Measurements from ENCODE around the gene NR6A1.
A peak's percentile ranks its signal among the peaks of the same experiment; 100 is the strongest.

The NR6A1 gene

GRCh38 chr9:124482431-124483031, 288.6 kb downstream of the NR6A1 start:
- DNase-seq = no peak

- no peak for DNase-seq
Observed at GRCh38 chr9:124481115-124481514, 290.0 kb downstream of the NR6A1 start.

- no peak for DNase-seq
Observed at GRCh38 chr9:124480621-124480981, 290.5 kb downstream of the NR6A1 start.

- no peak for DNase-seq
Observed at GRCh38 chr9:124479947-124480620, 291.0 kb downstream of the NR6A1 start.

- no peak for DNase-seq
Observed at GRCh38 chr9:124479371-124479770, 291.7 kb downstream of the NR6A1 start.

- DNase-seq = no peak
Observed at GRCh38 chr9:124478354-124478753, 292.8 kb downstream of the NR6A1 start.

- peak; percentile 32 for DNase-seq
Observed at GRCh38 chr9:124477648-124478285, 293.3 kb downstream of the NR6A1 start.

- DNase-seq = no peak
Observed at GRCh38 chr9:124477211-124477647, 293.9 kb downstream of the NR6A1 start.

GRCh38 chr9:124475868-124476690, 295.0 kb downstream of the NR6A1 start:
- no peak for DNase-seq

GRCh38 chr9:124475158-124475867, 295.8 kb downstream of the NR6A1 start:
- no peak for DNase-seq

GRCh38 chr9:124474151-124474550, 297.0 kb downstream of the NR6A1 start:
- DNase-seq = no peak

GRCh38 chr9:124473310-124473709, 297.8 kb downstream of the NR6A1 start:
- no peak for DNase-seq

- no peak for DNase-seq
Observed at GRCh38 chr9:124472770-124473169, 298.3 kb downstream of the NR6A1 start.

- no peak for DNase-seq
Observed at GRCh38 chr9:124471761-124472160, 299.4 kb downstream of the NR6A1 start.

GRCh38 chr9:124470726-124471125, 300.4 kb downstream of the NR6A1 start:
- DNase-seq = no peak

- DNase-seq = no peak
Observed at GRCh38 chr9:124470306-124470705, 300.8 kb downstream of the NR6A1 start.

GRCh38 chr9:124469011-124469832, 301.9 kb downstream of the NR6A1 start:
- no peak for DNase-seq

- DNase-seq = no peak
Observed at GRCh38 chr9:124468061-124468740, 302.9 kb downstream of the NR6A1 start.

GRCh38 chr9:124467410-124468060, 303.6 kb downstream of the NR6A1 start:
- no peak for DNase-seq
